ENCODE measurements around the gene GRB10.

- no peak for TF ChIP-seq RAD21 (IDR thresholded peaks at IDR 0.05 in 1 of 2, conservative IDR thresholded peaks at IDR 0.05 in 1 of 2; ENCODE audit: low read depth in 2 of 2, low read length in 2 of 2)
- TF ChIP-seq CTCF (IDR thresholded peaks at IDR 0.05; ENCODE audit: control extremely low read depth in 1 of 3, insufficient read depth in 1 of 3, low read depth in 1 of 3, low read length in 3 of 3) = no peak
- TF ChIP-seq ASH2L (IDR thresholded peaks at IDR 0.05; ENCODE audit: low read length) = no peak
- no peak for TF ChIP-seq NRF1 (IDR thresholded peaks at IDR 0.05; ENCODE audit: low read depth, low read length)
- TF ChIP-seq MAFK (IDR thresholded peaks at IDR 0.05; ENCODE audit: low read depth, low read length) = no peak
- no peak for TF ChIP-seq YY1 (IDR thresholded peaks at IDR 0.05; ENCODE audit: low read depth, low read length)
- TF ChIP-seq CBX8 (IDR thresholded peaks at IDR 0.05; ENCODE audit: borderline replicate concordance, low read depth, low read length) = no peak
- no peak for TF ChIP-seq JUN (IDR thresholded peaks at IDR 0.05; ENCODE audit: low read depth, low read length)
- no peak for TF ChIP-seq POLR2AphosphoS5 (IDR thresholded peaks at IDR 0.05; ENCODE audit: low read depth, low read length)
- no peak for TF ChIP-seq SP2 (IDR thresholded peaks at IDR 0.05; ENCODE audit: low read length)
- no peak for TF ChIP-seq SUZ12 (IDR thresholded peaks at IDR 0.05; ENCODE audit: low read length)
Observed at GRCh38 chr7:50717181-50717580, 65.5 kb downstream of the GRB10 start.

Measured in H1 (cell line).